Neural cell (in vitro differentiated cells): ENCODE data around the gene UTP3. TPM values are rescaled to one million over a fixed set of nuclear protein-coding genes. Genes with fewer than 3 reads are reported as not detected.

ENCODE experiments used
- H2AFZ ChIP-seq: fragments of 200-600, 300-800 bp; sonication (generic), shearing (Covaris generic); 2 replicates; pipeline ENCODE4 v1.6.0; 2014; ENCODE audit warnings: low read depth, mild to moderate bottlenecking, antibody characterized with exemption, low read length, moderate library complexity
- H3F3A ChIP-seq: fragments of 200-600 bp; shearing (Covaris generic); 2 replicates; pipeline ENCODE4 v1.6.1; 2016; ENCODE audit warnings: mild to moderate bottlenecking, moderate library complexity, mixed read lengths, antibody characterized with exemption, low read length; ENCODE audit not compliant: insufficient read depth, poor library complexity, severe bottlenecking
- H3K27ac ChIP-seq: fragments of 200-600, 300-800 bp; sonication (generic), shearing (Covaris generic); 2 replicates; pipeline ENCODE4 v1.5.1; 2014; ENCODE audit warnings: mild to moderate bottlenecking, low read length, moderate library complexity
- H3K27me3 ChIP-seq: fragments of 300-800, 200-600 bp; sonication (generic), shearing (Covaris generic); 2 replicates; pipeline ENCODE4 v1.6.0; 2014; ENCODE audit warnings: mild to moderate bottlenecking, low read depth, low read length, moderate library complexity; ENCODE audit not compliant: insufficient read depth
- H3K36me3 ChIP-seq: fragments of 300-800, 200-600 bp; sonication (generic), shearing (Covaris generic); 2 replicates; pipeline ENCODE4 v1.5.1; 2014; ENCODE audit warnings: mild to moderate bottlenecking, antibody characterized with exemption, low read length, moderate library complexity; ENCODE audit not compliant: insufficient read depth
- H3K4me2 ChIP-seq: fragments of 300-800, 200-600 bp; sonication (generic), shearing (Covaris generic); 2 replicates; pipeline ENCODE4 v1.6.0; 2014; ENCODE audit warnings: mild to moderate bottlenecking, low read length
- H3K4me3 ChIP-seq: fragments of 300-800, 200-600 bp; sonication (generic), shearing (Covaris generic); 2 replicates; pipeline ENCODE4 v1.5.1; 2014; ENCODE audit warnings: mild to moderate bottlenecking, low read length, moderate library complexity
- H3K79me2 ChIP-seq: fragments of 200-600 bp; shearing (Covaris generic); replicated peaks from 2 replicates; pipeline ENCODE4 v1.6.0; 2014; ENCODE audit warnings: mild to moderate bottlenecking, low read length, moderate library complexity; ENCODE audit not compliant: insufficient read depth
- H3K9ac ChIP-seq: fragments of 300-800, 200-600 bp; sonication (generic), shearing (Covaris generic); 2 replicates; pipeline ENCODE4 v1.6.1; 2016; ENCODE audit warnings: mild to moderate bottlenecking, low read length, mixed read lengths
- H3K9me2 ChIP-seq: fragments of 200-600 bp; shearing (Covaris generic); 2 replicates; pipeline ENCODE4 v1.6.1; 2016; ENCODE audit warnings: mild to moderate bottlenecking, low read length, mixed read lengths; ENCODE audit not compliant: insufficient read depth
- H3K9me3 ChIP-seq: fragments of 200-600, 300-800 bp; sonication (generic), shearing (Covaris generic); 2 replicates; pipeline ENCODE4 v1.6.1; 2016; ENCODE audit warnings: mild to moderate bottlenecking, mixed run types, low read length, moderate library complexity, mixed read lengths
- H4K20me1 ChIP-seq: fragments of 200-600 bp; shearing (Covaris generic); 2 replicates; pipeline ENCODE4 v1.6.1; 2016; ENCODE audit warnings: mild to moderate bottlenecking, mixed run types; ENCODE audit not compliant: insufficient read depth
- EP300 ChIP-seq: fragments of 450-650 bp; conservative IDR thresholded peaks from 2 replicates; pipeline ENCODE4 v1.6.1; 2014; ENCODE audit warnings: antibody characterized with exemption, mild to moderate bottlenecking, moderate library complexity; ENCODE audit not compliant: poor library complexity, severe bottlenecking
- EZH2 ChIP-seq: fragments of 200-600, 300-800 bp; shearing (Covaris generic), sonication (generic); IDR thresholded peaks from 2 replicates; pipeline ENCODE4 v1.6.1; 2014; ENCODE audit warnings: antibody characterized with exemption, low read length, borderline replicate concordance, mild to moderate bottlenecking; ENCODE audit not compliant: insufficient read depth, poor library complexity, severe bottlenecking
- MXI1 ChIP-seq: fragments of 450-650 bp; conservative IDR thresholded peaks from 2 replicates; pipeline ENCODE4 v1.6.1; 2014; ENCODE audit warnings: antibody characterized with exemption, mild to moderate bottlenecking; ENCODE audit not compliant: poor library complexity, severe bottlenecking
- POLR2AphosphoS5 ChIP-seq: IDR thresholded peaks from 2 replicates; pipeline ENCODE4 v1.6.1; 2012
- RAD21 ChIP-seq: fragments of 450-650 bp; conservative IDR thresholded peaks from 2 replicates; pipeline ENCODE4 v1.6.1; 2014; ENCODE audit warnings: antibody characterized with exemption, mild to moderate bottlenecking, moderate library complexity
- SMC3 ChIP-seq: fragments of 450-650 bp; conservative IDR thresholded peaks from 2 replicates; pipeline ENCODE4 v1.6.1; 2014; ENCODE audit warnings: antibody characterized with exemption, mild to moderate bottlenecking, moderate library complexity; ENCODE audit not compliant: poor library complexity
- TAF1 ChIP-seq: IDR thresholded peaks from 2 replicates; pipeline ENCODE4 v1.6.1; 2012; ENCODE audit warnings: low read depth
- polyA plus RNA-seq: library from polyadenylated mRNA; depleted of rRNA; stranded (reverse); fragments of >200 nt; gene quantifications from 2 replicates; pipeline ENCODE4 v1.2.3, GENCODE V29; 2014
- TF ChIP-seq, protein P1 (sequence below): IDR thresholded peaks from 2 replicates; pipeline ENCODE4 v1.6.1; 2012; ENCODE audit warnings: borderline replicate concordance
- TF ChIP-seq, protein P2 (sequence below): fragments of 450-650 bp; IDR thresholded peaks from 2 replicates; pipeline ENCODE4 v1.5.1; 2014; ENCODE audit warnings: antibody characterized with exemption, mild to moderate bottlenecking, moderate library complexity; ENCODE audit not compliant: poor library complexity, severe bottlenecking

The UTP3 gene
- polyA plus RNA-seq, 1 donor from 2014 or later: 11.3 TPM

DNA sequence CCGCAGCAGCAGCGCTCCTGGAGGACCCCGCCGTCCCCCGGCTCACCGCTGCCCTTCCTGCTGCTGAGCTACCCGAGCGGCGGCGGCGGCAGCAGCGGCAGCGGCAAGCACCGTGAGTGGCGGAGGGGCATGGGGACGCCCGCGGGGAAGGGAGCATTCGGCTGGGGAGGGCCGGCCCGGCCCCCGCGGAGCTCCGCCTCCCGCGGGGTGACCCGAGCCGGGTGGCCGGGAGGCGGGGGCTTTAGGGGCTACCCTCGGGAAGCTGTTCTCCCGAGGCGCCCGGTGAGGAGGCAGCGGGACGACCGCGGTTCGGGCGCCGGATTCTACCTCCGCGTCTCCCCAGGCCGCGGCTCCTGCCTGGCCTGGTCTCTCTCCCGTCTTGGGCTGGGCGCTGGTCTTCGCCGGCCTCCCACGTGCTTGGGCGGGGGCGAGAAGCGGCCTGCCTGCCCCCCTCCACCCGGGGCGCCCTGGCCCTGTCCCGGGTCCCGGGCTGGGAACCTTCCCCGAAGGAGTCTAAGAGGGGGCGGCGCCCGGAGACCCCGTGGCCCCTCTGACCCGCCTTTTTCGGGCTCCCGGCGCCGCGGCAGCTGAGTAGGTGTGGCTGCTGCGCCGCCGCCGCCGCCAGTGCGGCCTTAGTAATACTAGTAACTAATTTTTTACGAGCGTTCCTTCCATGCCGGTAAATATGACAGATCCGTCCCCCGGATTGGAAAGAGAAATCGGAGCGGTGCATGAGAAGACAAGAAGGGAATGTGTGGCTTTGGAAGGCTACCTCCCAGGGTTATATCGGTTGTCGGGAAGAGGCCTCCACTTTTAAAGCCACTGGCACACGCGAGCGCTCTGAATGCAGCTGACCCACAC lies 17.1 kb downstream of the UTP3 start:
- H3K9me2 ChIP-seq: no peaks in the 10 kb centered on the region
- no peaks in the 10 kb centered on the region for H3K36me3 ChIP-seq
- no peaks in the 10 kb centered on the region for H3K27me3 ChIP-seq
- peak overlapping the region; percentile 96 for H3K4me3 ChIP-seq
- peak; percentile 78 for TF ChIP-seq MXI1
- TF ChIP-seq, protein P1, sequence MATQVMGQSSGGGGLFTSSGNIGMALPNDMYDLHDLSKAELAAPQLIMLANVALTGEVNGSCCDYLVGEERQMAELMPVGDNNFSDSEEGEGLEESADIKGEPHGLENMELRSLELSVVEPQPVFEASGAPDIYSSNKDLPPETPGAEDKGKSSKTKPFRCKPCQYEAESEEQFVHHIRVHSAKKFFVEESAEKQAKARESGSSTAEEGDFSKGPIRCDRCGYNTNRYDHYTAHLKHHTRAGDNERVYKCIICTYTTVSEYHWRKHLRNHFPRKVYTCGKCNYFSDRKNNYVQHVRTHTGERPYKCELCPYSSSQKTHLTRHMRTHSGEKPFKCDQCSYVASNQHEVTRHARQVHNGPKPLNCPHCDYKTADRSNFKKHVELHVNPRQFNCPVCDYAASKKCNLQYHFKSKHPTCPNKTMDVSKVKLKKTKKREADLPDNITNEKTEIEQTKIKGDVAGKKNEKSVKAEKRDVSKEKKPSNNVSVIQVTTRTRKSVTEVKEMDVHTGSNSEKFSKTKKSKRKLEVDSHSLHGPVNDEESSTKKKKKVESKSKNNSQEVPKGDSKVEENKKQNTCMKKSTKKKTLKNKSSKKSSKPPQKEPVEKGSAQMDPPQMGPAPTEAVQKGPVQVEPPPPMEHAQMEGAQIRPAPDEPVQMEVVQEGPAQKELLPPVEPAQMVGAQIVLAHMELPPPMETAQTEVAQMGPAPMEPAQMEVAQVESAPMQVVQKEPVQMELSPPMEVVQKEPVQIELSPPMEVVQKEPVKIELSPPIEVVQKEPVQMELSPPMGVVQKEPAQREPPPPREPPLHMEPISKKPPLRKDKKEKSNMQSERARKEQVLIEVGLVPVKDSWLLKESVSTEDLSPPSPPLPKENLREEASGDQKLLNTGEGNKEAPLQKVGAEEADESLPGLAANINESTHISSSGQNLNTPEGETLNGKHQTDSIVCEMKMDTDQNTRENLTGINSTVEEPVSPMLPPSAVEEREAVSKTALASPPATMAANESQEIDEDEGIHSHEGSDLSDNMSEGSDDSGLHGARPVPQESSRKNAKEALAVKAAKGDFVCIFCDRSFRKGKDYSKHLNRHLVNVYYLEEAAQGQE: peak; percentile 10
- TF ChIP-seq EZH2: no peak
- TF ChIP-seq TAF1: no peak
- TF ChIP-seq RAD21: peak; percentile 26
- peak; percentile 39 for TF ChIP-seq SMC3
- TF ChIP-seq POLR2AphosphoS5: no peak
- TF ChIP-seq, protein P2, sequence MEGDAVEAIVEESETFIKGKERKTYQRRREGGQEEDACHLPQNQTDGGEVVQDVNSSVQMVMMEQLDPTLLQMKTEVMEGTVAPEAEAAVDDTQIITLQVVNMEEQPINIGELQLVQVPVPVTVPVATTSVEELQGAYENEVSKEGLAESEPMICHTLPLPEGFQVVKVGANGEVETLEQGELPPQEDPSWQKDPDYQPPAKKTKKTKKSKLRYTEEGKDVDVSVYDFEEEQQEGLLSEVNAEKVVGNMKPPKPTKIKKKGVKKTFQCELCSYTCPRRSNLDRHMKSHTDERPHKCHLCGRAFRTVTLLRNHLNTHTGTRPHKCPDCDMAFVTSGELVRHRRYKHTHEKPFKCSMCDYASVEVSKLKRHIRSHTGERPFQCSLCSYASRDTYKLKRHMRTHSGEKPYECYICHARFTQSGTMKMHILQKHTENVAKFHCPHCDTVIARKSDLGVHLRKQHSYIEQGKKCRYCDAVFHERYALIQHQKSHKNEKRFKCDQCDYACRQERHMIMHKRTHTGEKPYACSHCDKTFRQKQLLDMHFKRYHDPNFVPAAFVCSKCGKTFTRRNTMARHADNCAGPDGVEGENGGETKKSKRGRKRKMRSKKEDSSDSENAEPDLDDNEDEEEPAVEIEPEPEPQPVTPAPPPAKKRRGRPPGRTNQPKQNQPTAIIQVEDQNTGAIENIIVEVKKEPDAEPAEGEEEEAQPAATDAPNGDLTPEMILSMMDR: no peak
- TF ChIP-seq EP300: no peak
- peak overlapping the region; percentile 95 for H3K9ac ChIP-seq
- H3K4me2 ChIP-seq: peak overlapping the region; percentile 90
- peaks cover 29% of the 10 kb centered on the region for H3K79me2 ChIP-seq
- H2AFZ ChIP-seq: peak overlapping the region; percentile 83
- H3F3A ChIP-seq: no peaks in the 10 kb centered on the region
- peak overlapping the region; percentile 97 for H3K27ac ChIP-seq
- no peaks in the 10 kb centered on the region for H4K20me1 ChIP-seq
- no peaks in the 10 kb centered on the region for H3K9me3 ChIP-seq

DNA sequence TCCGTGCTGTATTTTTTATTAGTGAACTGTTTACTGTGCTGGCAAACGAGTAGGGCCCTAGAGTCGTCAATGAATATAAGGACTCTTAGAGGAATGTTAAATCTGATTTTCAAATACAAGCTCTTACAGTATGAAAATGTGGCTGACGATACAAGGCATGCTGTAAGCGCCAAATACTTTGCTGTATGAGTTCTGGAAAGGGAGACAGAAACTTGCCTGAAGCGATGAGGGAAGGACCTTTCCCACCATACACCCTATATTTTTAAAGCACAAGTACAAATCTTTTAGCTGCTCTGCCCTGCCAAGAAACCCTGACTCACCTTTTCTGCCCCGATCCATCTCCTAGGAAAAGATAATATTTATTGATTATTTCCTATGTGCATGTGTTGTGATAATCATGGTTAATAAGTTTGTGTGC lies 17.7 kb downstream of the UTP3 start:
- TF ChIP-seq, protein P2: no peak
- Histone ChIP-seq H3K4me3 (peak overlapping the region; percentile 96), H2AFZ (peak overlapping the region; percentile 83), H3F3A (no peaks in the 10 kb centered on the region), H3K27me3 (no peaks in the 10 kb centered on the region), H3K27ac (peak overlapping the region; percentile 97), H3K36me3 (no peaks in the 10 kb centered on the region), H3K9ac (peak overlapping the region; percentile 95), H4K20me1 (no peaks in the 10 kb centered on the region), H3K9me3 (no peaks in the 10 kb centered on the region), H3K79me2 (peaks cover 29% of the 10 kb centered on the region), H3K9me2 (no peaks in the 10 kb centered on the region), H3K4me2 (peak overlapping the region; percentile 90)
